ENCODE results near the gene ELF3. TPM values are rescaled to one million over a fixed set of nuclear protein-coding genes. Genes with fewer than 3 reads are reported as not detected.

ELF3 gene
- total and polyA plus RNA-seq, 2 of the 13 experiments (the other 11 are each of a cell fraction or from before 2014, with no cell fraction given), result 11.5 to 55.1 TPM

- DNase-seq (ENCODE audit: low spot score) (no peak), ATAC-seq (peak; percentile 37), FAIRE-seq (no peak)
- no peaks in the 10 kb centered on the region; a peak in 1 of 5 replicates for H3K27me3 ChIP-seq (ENCODE audit: control insufficient read depth in 1 of 2, insufficient read depth in 2 of 2, low read length in 2 of 2)
- intact Hi-C loops (cut with micrococcal nuclease; ENCODE audit: unreplicated experiment) (loop anchor here (5.0 kb wide), 1 partner anchor 95 kb away; the partner anchor contains the start of gene SHISA4), in situ Hi-C loops (cut with HindIII; ENCODE audit: extremely low pct_ligation_motif_present, low pct_unique_long_range_greater_than_20kb) (no loop called here)
- H4K20me1 ChIP-seq (ENCODE audit: insufficient read depth, low read length), result no peaks in the 10 kb centered on the region
- TF ChIP-seq ZNF761 (CRISPR knock-in tag; conservative IDR thresholded peaks at IDR 0.05), result no peak
- no peak for TF ChIP-seq ADNP (CRISPR knock-in tag; IDR thresholded peaks at IDR 0.05)
- 0 out of 2 replicates have a peak, but pooled peaks have one; percentile 7 for TF ChIP-seq RXRB (CRISPR knock-in tag; IDR thresholded peaks at IDR 0.05; ENCODE audit: borderline replicate concordance)
- no peak for TF ChIP-seq HMGXB3 (CRISPR knock-in tag; IDR thresholded peaks at IDR 0.05; ENCODE audit: borderline replicate concordance)
- TF ChIP-seq MLLT10 (CRISPR knock-in tag; IDR thresholded peaks at IDR 0.05), result no peak
- peak; percentile 11; the same call in 1 of the 2 replicates for TF ChIP-seq GZF1 (CRISPR knock-in tag; IDR thresholded peaks at IDR 0.05)
- no peak for TF ChIP-seq ZNF607 (CRISPR knock-in tag; IDR thresholded peaks at IDR 0.05; ENCODE audit: borderline replicate concordance)
- no peak for TF ChIP-seq EP300 (IDR thresholded peaks at IDR 0.05; ENCODE audit: low read depth in 2 of 2, low read length in 2 of 2)
- TF ChIP-seq EP300 (CRISPR knock-in tag; IDR thresholded peaks at IDR 0.05; ENCODE audit: borderline replicate concordance), result no peak
- no peak for TF ChIP-seq ZNF160 (CRISPR knock-in tag; IDR thresholded peaks at IDR 0.05)
- 0 out of 2 replicates have a peak, but pooled peaks have one; percentile 7 for TF ChIP-seq ZNF703 (CRISPR knock-in tag; IDR thresholded peaks at IDR 0.05; ENCODE audit: borderline replicate concordance)
- no peak for TF ChIP-seq ZFYVE20 (CRISPR knock-in tag; IDR thresholded peaks at IDR 0.05; ENCODE audit: borderline replicate concordance, low read depth)
- 0 out of 2 replicates have a peak, but pooled peaks have one; percentile 4 for TF ChIP-seq ZNF331 (CRISPR knock-in tag; IDR thresholded peaks at IDR 0.05)
- no peak for TF ChIP-seq CENPX (CRISPR knock-in tag; IDR thresholded peaks at IDR 0.05)
- TF ChIP-seq TRIM22 (IDR thresholded peaks at IDR 0.05), result no peak
- TF ChIP-seq ZMYM3 (CRISPR knock-in tag; IDR thresholded peaks at IDR 0.05), result 0 out of 2 replicates have a peak, but pooled peaks have one; percentile 28
- TF ChIP-seq ZNF296 (CRISPR knock-in tag; conservative IDR thresholded peaks at IDR 0.05), result no peak
- 0 out of 2 replicates have a peak, but pooled peaks have one; percentile 11 for TF ChIP-seq RFXAP (CRISPR knock-in tag; IDR thresholded peaks at IDR 0.05; ENCODE audit: borderline replicate concordance)
- 0 out of 2 replicates have a peak, but pooled peaks have one; percentile 3 for TF ChIP-seq ZNF749 (CRISPR knock-in tag; IDR thresholded peaks at IDR 0.05; ENCODE audit: borderline replicate concordance)
- TF ChIP-seq SP5 (CRISPR knock-in tag; IDR thresholded peaks at IDR 0.05; ENCODE audit: borderline replicate concordance, low read depth), result peak; percentile 13; the same call in 1 of the 2 replicates
- H3K4me2 ChIP-seq (ENCODE audit: low read depth, low read length), result peak overlapping the region; percentile 92
- H3K4me1 ChIP-seq (ENCODE audit: insufficient read depth, low read length), result peaks cover 26% of the 10 kb centered on the region
- WGBS (ENCODE audit: low lambda C conversion rate), result 2% methylated on average over 11 of the region's 31 CpGs
- H3K9ac ChIP-seq (ENCODE audit: insufficient read depth, low read depth, low read length), result peak overlapping the region; percentile 93
- H3K36me3 ChIP-seq (replicated peaks in 1 of 2; ENCODE audit: control insufficient read depth in 1 of 2, insufficient read depth in 2 of 2, low read length in 2 of 2), result peaks cover 0 to 5% of the 10 kb centered on the region in 2 experiments; a peak in 1 of 5 replicates
- no peaks in the 10 kb centered on the region for H3K9me3 ChIP-seq (ENCODE audit: low read length)
- ChIA-PET POLR2A (interaction anchor here (0.9 to 1.9 kb wide), 5 partner anchors 28 to 104 kb away, joined by 3 to 7 read pairs (median 5); partner anchors contain the start of gene ELF3), CTCF (ENCODE audit: low intra/inter-chr PET ratio, low total read pairs) (no interaction called here)
- no TSS peak for BruUV-seq (replicated peaks)
- no peak overlapping the region for H2AFZ ChIP-seq (ENCODE audit: low read length)
- no peak overlapping the region for H3K27ac ChIP-seq (ENCODE audit: extremely low read length, insufficient read depth, low read length)
- peak overlapping the region; percentile 74 to 91 (median 79) for H3K4me3 ChIP-seq (replicated peaks in 1 of 3; ENCODE audit: insufficient read depth in 1 of 3, low read depth in 2 of 3, low read length in 3 of 3)
- H3K79me2 ChIP-seq (ENCODE audit: insufficient read depth, low read length), result peaks cover 30% of the 10 kb centered on the region
Observed at GRCh38 chr1:201982082-201982622, 28.2 kb upstream of the ELF3 start.
